HG03457 (cell line): ENCODE results near the gene AGBL5.
"Not testable (repeated sequence)": the region's sequence is repeated elsewhere in the genome, so short reads cannot be mapped to it uniquely, and the experiment has no call there.

Source experiments
- ATAC-seq: cut with Tn5 transposase; IDR thresholded peaks from one replicate; pipeline ENCODE4 v1.9.1; 2021; ENCODE audit warnings: moderate number of reproducible peaks; ENCODE audit not compliant: unreplicated experiment

AGBL5 gene

DNA sequence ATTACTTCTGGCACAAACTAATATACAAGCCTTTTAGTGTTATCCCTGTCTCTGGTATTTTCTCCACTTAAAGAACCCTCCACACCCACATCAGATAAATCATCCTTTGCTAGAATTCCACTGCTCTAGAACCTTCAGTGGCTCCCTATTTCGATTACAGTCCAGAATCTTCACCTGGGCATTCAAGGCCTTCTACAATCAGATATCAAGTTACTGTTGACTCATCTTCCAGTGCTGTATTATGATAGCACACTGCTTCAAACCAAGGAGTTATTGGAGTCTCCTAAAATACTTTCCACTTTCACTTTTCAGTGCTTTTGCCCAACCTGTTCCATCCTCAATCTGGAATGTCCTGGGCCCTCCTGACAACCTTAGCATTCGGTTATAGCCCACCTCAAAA, 64.1 kb downstream of the AGBL5 start:
- no peak for ATAC-seq

DNA sequence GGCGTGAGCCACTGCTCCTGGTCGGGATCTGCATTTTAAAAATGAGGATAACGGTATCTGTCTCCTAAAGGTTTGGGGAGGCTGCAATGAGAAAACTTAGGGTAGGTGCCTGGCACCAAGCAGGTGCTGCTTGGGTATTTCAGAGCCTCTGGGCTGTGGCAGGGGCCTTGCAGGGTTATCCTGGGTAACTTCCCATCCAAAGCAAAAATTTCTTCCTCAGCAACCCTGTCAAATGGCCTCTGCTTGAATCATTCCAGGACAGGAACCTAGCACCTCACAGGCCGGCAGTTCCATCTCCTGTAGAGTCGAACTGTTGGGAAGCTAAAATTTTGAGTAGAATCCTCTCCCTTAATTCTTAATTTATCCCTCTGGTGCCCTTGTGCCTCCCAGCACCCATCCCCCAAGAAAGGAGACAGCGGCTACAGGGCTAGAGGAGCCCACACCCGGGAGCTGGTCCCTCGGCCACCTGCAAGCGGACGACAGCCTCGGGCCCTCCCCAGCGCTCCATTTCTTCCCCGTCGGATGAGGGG, 66.6 kb downstream of the AGBL5 start:
- no peak for ATAC-seq

DNA sequence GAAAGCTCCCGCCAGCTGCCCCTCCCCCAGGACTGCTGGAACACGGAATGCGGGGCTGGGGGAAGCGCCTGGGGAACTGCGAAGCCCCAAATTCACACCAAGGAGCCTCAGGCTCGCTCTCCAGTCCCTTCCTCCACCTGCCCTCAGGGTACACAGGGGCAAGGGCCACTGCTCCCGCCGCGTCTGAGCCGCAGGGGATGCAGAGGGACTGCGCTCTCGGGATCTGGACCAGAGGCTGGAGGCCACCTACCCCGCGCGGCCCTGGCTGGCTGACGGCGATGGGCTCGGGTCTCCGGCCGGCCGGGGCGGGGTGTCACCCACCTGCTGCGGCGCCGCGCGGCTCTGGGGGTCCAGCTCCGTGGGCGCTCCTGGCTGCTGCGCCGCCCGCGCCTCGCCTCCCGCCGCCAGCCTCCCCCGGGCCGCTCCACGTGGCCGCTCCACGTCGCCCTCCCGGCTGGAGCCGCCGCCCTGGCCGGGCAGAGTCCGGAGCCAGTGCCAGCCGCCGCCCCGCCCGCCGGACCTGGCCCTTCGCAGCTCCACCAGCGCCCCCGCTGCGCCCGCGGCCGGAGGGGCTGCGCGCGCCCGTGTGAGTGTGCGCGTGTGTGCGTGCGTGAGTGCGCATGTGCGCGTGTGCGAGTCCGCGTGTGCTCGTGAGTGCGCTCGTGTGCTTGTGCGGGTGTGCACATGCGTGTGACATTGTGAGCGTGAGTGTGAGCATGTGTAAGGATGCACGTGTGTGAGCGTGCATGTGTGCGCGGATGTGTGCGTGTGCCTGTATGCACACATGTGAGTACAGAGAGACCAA, 67.3 kb downstream of the AGBL5 start, which contains the start of gene CGREF1:
TSS of gene CGREF1 (minus strand) at position 604 of the 805 bp plus-strand sequence. CDS start 14,762 bp downstream, outside the sequence.
- ATAC-seq = no peak

- ATAC-seq = not testable (repeated sequence)
Observed at GRCh38 chr2:27119330-27119670, 67.8 kb downstream of the AGBL5 start.
